Skin epidermis (tissue), 12 donors: ENCODE data around the gene HSPB7.
"Not testable (repeated sequence)": the region's sequence is repeated elsewhere in the genome, so short reads cannot be mapped to it uniquely, and the experiment has no call there.

ENCODE experiments used
- H3K27ac ChIP-seq, 21 experiments: fragments of 200-600 bp; sonication (generic) in 11 of 21; one replicate each; pipeline ENCODE4 v1.5.0; 2020; ENCODE audit warnings: mild to moderate bottlenecking in 3 of 21, inconsistent platforms in 2 of 21, moderate library complexity in 2 of 21
- H3K4me3 ChIP-seq, 7 experiments: fragments of 200-600 bp; sonication (generic) in 2 of 7; one replicate each; pipeline ENCODE4 v1.5.0; 2020; ENCODE audit warnings: inconsistent platforms in 2 of 7, mild to moderate bottlenecking in 2 of 7, moderate library complexity in 1 of 7

Gene HSPB7

DNA sequence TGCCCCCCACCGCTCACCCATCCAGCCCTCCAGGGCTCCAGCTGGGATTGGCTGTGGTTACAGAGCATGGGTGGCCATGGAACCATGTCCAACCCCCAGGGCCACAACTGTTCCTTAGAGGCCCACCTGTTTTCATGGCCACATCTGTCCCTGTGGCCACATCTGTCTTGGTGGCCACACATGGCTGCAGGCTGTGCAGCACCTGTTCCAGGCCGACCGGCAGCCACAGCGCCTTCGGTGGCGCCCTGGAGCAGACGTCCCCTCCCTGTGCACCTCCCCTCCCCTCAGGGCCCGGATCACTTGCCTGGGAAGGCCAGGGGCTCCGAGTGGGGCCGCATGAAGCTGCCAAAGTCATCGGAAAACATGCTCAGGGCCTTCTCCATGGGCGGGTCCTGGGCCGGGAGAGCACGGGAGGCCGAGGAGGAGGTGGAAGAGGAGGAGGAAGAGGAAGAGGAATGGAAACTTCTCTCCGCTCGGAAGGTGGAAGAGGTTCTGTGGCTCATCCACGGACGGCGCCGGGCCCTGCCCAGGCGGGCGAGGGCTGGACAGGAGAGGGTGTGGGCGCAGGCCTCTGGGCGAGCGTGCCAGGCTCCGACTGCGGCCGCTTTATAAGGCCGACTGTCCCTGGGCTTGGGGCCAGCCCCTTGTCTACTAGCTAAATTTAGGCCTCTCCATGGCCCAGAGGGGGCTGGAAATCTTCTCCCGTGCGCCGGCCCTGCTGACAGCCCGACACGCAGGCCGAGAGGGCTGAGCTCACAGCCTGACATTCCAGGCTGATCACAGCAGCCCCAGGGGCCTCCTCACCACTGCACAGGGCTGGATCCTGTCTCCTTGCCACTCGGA lies at the start of gene HSPB7:
TSS of gene HSPB7 (minus strand) at position 583 of the 843 bp plus-strand sequence. CDS start at position 503, 80 bp downstream.
- H3K27ac ChIP-seq = peak within 1 kb of the TSS in 15 of 21 experiments; percentile 2 to 84 (median 63)
- H3K4me3 ChIP-seq = no peak within 1 kb of the TSS

DNA sequence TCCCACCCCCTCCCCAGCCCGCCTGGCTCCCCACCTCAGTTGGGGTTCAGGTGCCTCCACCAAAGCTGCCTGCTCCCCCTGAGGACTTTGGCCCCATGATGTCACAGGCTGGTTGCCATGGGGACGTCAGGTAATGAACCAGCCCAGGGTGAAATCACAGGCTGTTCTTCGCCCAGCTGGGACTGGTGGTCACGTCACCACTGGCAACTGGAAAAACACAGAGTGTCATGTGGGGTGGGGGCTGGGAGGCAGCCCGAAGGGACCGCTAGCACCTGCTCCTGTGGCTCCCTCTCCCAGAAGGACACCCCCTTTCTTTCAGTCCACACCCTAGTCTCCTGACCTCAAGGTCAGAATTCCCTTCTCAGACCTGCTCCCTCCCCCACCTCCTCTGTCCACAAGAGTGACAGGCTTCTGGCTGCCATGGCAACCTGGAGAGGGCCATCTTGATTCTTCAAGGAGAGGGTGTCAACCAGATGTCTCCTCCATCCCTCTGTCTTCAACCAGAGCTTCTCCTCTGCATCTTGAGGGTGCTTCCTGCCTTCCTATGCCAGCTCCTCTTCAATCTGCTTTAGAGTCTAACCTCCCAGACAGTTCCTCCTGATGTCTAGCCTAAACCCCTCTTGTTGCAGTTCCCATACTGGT lies 49.4 kb upstream of the HSPB7 start:
- no peak overlapping the region for H3K4me3 ChIP-seq
- H3K27ac ChIP-seq = no peak overlapping the region

DNA sequence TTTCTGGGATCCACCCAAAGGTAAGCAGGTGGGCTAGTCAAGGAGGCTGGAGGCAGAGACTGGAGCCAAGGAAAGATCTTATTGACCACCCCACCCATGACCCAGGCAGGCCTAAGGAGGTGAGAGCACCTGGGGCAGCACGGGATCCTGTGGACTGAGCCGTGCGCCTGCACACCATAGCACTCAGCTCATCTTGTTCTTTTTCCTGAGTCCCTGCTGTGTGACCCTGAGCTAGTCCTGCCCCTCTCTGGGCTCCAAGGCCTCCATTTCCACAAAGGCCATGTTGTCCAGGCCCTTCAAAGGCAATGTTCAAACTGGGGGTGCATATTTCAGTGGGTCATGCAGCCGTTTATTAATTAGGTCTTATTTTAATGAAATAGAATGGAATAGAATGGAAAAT lies 48.4 kb upstream of the HSPB7 start:
- no peak overlapping the region for H3K27ac ChIP-seq
- H3K4me3 ChIP-seq = no peak overlapping the region

DNA sequence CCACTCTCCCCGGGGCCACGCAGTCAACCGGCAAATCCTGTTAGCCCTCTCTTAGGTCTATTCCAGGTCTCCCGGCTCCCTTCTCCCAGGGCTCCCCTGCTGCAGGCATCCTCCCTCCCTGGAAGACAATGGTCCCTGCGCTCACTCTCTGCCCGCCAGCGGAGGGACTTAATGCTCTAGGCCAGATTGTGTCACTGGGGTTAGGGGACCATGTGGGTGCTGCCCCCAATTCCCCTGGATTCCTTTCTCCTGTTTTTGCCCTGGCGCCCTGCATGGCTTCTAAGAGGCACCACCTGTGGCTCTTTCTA lies 47.4 kb upstream of the HSPB7 start:
- H3K4me3 ChIP-seq = no peak overlapping the region
- H3K27ac ChIP-seq = no peak overlapping the region

DNA sequence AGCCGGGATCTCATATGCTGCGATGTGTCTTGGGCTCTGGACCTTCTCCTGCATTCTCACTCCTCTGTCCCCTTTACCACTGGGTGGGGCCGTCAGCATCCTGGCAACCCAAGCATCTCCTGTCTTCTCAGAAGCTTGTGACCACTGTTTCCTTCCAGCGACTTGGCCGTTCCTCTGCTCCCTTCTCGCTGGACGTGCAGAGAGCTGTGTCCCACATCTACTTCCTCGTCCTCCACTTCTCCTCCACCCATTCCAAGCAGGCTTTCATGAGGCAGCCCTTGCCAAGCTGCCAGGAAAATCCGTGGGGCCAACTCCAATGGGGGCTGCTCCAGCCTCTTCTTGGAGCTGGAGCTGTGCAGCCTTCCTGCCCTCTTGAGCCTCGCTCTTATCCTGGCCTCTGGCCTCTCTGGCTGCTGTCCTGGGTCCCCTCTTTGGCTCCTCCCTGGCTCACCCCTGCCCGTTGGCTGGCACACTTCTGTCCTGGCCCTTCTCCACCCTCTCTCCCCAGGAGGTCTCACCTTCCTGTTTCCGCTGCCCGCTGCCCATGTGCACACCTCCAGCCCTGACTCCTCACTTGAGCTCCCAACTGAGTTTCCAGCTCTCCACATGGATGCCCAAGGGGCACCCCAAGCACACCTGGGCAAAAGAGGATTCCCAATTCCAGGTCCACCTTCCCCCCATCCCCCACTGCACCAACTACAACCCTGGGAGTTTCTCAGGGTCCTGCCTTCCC lies 46.9 kb upstream of the HSPB7 start:
- Histone ChIP-seq H3K27ac (no peak overlapping the region), H3K4me3 (no peak overlapping the region)

DNA sequence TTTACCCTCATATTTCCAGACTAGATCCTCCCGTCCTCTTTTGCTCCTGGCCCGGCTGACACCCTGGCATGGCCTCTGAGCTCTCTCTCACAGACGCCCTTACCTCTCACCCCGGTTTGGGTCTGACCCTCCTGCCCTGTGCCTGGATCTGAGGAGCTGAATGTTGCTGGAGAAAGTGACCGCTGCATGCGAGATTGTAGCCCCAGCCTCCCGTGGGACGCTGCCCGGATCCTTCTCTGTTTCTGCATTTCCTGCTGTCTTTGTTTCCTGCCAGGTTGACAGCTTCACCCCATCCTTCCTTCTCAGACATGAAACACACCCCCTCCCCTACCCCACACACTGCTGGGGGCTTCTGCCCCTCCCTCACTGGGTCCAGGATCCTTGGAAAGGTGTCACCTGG lies 46.1 kb upstream of the HSPB7 start:
- Histone ChIP-seq H3K4me3 (no peak overlapping the region), H3K27ac (no peak overlapping the region)

DNA sequence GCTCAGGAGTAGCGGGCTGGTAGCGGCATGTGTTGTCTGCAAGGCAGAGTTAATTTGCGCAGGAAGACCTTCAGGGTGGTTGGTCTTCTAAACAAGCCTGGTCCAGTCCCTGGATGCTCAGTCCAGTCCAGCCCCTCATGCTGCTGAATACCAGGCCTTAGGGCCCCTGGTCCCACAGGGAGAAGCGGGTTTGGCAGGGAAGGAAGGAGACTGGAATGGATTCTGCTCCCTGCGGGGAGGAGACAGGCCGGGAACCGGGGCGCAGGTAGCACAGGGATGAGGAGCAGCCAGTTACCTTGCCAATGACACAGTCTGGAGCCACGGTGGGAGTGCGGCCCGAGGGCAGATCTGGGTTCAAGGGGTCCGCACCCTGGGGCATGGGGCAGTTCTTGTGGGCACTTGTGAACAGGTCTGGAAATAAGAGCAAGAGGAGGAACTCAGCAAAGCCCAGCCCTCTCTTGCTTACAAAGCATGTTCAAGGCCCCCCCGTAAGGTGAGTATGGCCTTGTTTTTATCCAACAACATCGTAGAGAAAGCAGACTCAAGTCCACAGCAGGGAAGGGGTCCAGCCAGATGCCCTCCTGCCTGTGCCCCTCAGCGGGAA lies 45.5 kb upstream of the HSPB7 start:
- Histone ChIP-seq H3K4me3 (no peak overlapping the region), H3K27ac (no peak overlapping the region)

DNA sequence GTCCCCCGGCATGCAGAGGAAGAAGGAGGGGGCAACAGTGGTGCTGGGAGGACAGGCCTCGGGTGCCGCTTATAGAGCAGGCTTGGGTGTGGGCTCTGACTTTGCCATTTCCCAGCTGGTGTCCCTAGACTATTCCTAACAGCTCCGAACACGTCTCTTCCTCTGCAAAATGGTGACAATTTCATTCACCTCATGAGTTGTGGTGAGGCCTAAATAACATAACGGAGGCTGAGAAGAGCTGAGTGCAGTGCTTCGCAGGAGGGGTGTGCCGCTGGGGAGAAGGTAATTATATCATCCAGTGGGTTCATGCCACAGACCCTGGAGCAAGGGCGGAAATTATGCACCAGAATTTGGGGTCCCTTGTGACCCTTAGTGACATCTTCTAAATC lies 44.8 kb upstream of the HSPB7 start:
- not testable (repeated sequence) for H3K4me3 ChIP-seq

DNA sequence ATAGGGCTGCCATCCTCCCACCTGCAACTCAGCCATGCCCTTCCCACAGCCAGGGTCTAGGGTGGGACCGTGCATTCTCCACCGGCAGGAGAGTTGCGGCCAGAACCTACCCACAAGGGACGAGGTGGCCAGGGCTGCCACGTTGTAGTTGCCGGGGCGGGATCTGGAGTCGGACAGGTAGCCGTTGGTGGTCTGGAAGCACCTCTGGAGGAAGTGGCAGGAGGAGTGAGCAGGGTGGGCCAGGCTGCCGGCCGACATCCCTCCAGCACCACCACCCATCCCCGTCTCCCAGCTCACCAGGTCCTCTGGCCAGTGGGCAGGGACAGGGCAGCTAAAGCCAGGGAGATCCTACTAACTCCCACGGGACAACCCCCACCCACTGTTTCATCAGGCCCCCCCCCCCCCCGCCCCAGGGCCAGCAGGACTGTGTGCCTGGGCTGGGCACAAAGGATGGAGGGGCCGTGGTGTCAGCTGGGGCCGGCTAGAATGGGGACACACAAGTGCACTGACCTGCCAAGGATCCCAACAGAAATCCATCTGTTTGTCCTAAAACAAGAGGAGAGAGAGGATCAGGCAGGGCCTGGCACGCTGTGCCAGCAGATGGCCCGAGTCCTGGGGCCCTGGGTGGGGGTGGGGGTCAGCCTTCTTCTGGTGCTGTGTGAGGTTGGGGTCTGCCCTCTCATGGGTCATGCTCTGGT lies 44.3 kb upstream of the HSPB7 start:
- not testable (repeated sequence) for H3K27ac ChIP-seq, H3K4me3 ChIP-seq

More for the DNA sequence above, 44.8 kb upstream of the HSPB7 start:
- not testable (repeated sequence) for H3K27ac ChIP-seq

DNA sequence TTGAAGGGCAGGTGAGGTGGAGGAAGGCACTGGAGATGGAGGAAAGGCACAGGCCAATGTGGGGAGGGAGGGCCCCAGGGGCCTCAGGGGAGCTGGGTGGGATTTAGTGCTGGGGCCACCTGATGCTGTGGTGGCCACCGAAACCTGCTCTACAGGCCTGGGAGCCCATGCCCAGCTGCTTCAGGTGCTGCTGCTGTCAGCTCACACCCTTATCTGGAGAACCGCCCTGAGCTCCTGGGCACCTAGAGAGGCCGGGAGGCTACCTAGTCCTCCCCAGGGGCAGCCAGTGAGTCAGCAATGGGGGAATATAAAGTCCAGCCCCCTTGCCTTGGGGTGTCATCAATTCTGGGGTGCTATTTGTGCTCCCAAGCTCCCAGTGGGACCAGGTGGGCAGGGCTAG lies 43.4 kb upstream of the HSPB7 start:
- Histone ChIP-seq H3K4me3 (no peak overlapping the region), H3K27ac (no peak overlapping the region)

DNA sequence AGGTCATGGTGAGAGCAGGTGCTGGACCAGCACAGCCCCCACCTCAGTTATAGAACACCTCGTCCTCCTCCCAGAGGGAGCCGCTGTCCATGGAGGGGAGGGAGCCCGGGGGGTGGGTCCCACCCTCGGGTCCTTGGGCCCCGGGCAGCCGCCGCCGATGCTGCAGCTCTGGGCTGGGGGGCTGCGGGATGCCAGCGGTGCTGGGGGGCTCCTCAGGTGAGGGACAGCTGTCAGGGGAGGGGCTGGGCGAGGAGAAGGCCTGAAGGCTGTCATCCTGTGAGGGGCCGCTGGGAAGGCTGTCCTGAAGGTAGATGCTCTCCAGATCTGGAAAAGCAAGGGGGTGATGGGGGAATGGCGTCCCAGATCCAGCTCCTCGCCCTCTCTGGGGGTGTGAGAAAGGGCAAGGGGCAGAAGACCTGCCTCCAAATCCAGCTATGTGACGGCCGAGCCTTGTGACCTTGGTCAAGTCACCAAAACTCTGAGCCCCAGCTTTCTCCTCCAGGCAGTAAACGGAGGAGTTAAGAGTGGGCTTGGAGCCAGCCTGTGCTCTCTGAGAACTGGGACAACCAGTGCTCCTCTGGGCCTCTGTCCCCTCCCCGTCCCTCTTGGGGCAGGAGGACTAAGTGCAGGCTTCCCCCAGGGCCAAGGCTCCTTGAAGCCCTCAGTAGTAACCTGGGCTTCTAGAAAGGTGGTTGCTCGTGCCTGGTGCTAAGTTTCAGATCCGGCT lies 40.7 kb upstream of the HSPB7 start:
- not testable (repeated sequence) for H3K4me3 ChIP-seq, H3K27ac ChIP-seq

DNA sequence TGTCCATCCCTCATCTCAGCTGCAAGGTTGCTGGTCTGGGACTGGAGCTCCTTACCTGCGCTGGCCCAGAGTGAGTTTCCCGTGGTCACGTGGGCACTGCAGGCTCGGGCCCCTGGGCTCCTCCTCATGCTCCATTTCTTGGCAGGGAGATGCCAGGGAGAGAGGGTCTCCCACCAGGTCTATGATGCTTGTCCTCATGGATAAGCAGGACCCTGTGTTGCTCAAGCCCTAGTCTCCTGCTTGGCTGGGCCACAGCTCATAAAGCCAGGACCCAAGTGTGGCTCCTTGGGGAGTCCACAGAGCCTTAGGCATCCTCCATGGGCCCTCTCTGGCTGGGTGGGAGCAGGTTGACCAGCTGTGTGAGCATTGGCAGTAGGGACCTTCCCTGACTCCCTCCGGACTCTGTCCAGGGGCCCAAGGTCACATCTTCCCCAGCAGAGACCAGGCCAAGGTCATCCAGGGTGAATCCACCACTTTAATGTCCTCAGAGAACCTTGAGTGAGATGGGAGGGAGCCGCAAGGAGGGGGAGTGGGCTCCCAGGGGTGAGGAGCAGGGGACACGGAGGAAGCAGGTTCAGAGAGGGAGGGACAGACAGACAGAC lies 39.6 kb upstream of the HSPB7 start:
- H3K27ac ChIP-seq, H3K4me3 ChIP-seq: not testable (repeated sequence)

DNA sequence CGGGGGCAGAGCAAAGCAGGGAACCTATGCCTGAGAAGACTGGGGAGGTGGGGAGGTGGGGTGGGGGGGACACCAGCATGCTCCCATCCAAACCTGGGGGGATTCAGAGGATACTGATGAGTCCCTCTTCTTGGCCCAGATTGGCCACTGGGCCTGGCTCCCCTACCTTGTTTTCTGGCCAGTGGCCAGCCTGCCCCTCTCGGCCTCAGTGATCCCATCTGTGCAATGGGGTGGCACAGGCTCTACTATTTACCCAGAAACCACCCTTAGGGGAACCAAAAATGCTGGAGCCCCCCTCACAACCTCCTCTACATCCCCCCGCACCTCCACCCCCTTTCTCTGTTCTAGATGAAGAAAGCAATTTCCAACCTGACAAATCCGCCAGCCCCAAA lies 38.7 kb upstream of the HSPB7 start:
- H3K27ac ChIP-seq, H3K4me3 ChIP-seq: not testable (repeated sequence)

DNA sequence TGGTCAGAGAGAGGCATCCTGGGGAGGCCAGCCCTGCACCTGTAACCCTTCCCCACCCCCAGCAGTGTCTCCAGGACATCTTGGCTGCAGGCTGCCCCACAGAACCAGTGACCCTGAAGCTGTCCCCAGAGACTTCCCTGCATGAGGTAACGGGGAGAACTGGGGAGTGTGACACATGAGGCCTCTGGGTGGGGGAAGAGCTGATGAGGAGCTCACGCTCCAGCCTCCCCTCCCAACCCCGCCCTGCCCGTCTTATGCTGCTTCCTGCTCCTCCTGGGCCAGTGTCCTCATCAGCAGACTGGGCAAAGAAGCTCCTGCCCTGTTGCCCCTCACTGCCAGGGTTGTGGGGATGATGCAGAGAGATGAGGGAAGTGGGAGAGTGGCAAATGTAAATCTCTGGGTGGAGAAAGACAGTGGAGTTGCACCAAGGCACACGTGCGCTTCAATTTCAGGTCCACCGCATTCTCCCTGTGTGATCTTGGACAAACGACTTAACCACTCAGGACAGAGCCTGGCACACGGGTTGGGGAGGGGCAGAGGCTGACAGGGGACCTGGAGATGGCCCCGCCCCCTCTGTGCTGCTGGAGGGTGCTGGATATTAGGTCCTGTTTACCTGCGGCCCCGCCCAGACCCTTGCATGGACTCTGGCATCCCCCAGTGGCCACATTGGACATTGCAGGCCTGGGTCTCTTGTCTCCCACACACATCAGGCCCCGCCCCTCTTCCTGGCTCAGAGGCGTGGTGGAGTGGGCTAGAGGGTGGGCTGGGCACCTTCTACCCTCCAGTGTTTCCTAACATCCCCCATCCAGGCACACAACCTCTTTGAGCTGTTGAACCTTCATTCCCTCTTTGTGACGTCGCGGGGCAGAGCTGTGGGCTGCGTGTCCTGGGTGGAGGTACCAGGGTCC lies 38.0 kb upstream of the HSPB7 start:
- H3K27ac ChIP-seq = no peak overlapping the region

DNA sequence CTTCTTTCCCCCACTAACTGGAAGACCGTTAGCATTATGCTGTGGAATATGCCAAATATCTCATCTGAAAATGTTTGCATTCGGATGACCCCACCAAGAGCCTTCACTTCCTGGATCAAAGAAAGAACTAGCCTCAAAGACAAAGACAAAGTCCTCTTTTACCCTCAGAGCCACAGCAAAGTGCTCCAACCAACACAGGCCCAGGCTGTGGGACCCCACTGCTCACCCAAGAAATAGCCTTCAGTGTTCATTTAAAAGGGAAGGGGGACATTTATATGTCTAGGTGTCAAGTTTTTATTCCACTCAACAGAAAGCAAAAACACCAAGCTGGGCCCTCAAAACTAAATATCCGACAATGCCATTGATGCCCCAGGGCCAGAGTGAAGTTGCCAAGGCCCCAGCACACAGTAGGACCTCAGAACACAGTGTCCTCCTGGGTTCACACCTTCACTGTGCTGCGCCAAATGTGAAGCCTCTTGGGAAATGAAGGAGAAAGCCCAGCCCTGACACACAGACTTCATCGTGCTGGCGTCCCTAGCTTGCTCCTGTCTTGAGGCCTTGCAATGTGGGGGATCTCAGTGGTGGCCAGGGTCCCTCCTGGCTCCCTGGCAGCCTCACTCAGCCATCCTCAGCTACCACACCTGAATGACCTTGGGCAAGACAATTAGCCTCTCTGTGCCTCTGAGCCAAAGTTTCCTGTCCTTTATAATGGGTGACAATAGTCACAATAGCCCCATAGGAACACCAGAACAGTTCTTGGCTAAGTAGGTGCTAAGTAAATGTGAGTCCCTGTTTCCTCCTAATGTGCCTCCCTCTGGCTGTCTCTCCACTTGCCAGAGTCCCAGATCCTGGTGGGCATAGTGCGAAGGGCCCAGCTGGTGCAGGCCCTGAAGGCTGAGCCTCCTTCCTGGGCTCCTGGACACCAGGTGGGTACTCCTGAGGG lies 37.0 kb upstream of the HSPB7 start:
- H3K4me3 ChIP-seq = no peak overlapping the region
- no peak overlapping the region for H3K27ac ChIP-seq

More for the DNA sequence above, 38.0 kb upstream of the HSPB7 start:
- no peak overlapping the region for H3K4me3 ChIP-seq

DNA sequence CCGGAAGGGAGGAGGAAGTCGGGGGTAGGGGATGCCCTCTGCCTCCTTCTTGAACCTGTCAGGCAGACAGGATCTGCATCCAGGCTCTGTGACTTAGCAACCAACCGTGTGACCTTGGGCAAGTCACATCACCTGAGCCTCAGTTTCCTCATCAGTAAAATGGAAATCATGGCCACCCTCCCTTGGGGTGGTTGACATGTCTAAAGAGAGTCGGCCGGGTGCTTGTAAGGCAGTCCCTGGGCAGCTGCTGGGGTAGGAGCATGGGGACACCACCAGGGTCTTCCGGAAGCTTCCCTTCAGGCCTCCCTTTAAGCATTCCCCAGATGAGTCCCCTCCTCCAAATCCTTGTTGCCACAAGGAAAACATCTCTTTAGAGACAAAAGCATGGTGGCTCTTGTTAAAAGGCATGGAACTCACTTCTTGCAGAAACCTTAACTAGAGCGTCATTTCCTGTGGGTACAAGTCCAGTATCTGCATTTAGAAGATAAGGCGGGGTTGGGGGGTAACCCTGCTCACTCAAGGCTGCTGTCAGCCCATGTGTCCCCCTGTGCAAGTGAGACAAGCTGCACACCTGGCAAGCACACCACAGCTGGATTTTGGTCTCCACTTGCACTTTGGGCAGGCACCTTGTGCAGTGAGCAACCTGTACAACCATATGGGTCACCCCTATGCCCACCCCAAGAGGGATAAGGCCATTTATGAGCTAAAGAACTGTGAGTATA lies 36.1 kb upstream of the HSPB7 start:
- no peak overlapping the region for H3K27ac ChIP-seq
- H3K4me3 ChIP-seq = no peak overlapping the region
